GM06990 (cell line): ENCODE data around the gene GLI1.
"Not testable (repeated sequence)": the region's sequence is repeated elsewhere in the genome, so short reads cannot be mapped to it uniquely, and the experiment has no call there.

Experiments
- DNase-seq: peaks from one replicate; pipeline ENCODE4 v3.0.0-alpha.2; 2011; ENCODE audit not compliant: insufficient read length; ENCODE audit errors: extremely low read depth
- H3K27me3 ChIP-seq: replicated peaks from 2 replicates; pipeline ENCODE4 v1.6.0; 2011; ENCODE audit warnings: low read length; ENCODE audit not compliant: control insufficient read depth, insufficient read depth
- H3K36me3 ChIP-seq: 2 replicates; pipeline ENCODE4 v1.5.1; 2011; ENCODE audit warnings: low read length; ENCODE audit not compliant: control insufficient read depth, insufficient read depth
- H3K4me3 ChIP-seq: replicated peaks from 2 replicates; pipeline ENCODE4 v1.5.1; 2011; ENCODE audit warnings: low read depth, mild to moderate bottlenecking, control low read depth, low read length
- CTCF ChIP-seq: IDR thresholded peaks from 2 replicates; pipeline ENCODE4 v1.5.1; 2011; ENCODE audit warnings: low read length, control low read depth, mild to moderate bottlenecking, inconsistent platforms; ENCODE audit not compliant: insufficient read depth, poor library complexity, severe bottlenecking

The GLI1 gene

GRCh38 chr12:57419495-57419894, 40.1 kb upstream of the GLI1 start:
- Histone ChIP-seq H3K4me3 (no peak overlapping the region), H3K36me3 (no peaks in the 10 kb centered on the region; the same call in 1 of the 2 replicates), H3K27me3 (no peaks in the 10 kb centered on the region)
- no peak for TF ChIP-seq CTCF
- no peak for DNase-seq

GRCh38 chr12:57420482-57420881, 39.1 kb upstream of the GLI1 start:
- TF ChIP-seq CTCF, result no peak
- DNase-seq, result no peak

DNA sequence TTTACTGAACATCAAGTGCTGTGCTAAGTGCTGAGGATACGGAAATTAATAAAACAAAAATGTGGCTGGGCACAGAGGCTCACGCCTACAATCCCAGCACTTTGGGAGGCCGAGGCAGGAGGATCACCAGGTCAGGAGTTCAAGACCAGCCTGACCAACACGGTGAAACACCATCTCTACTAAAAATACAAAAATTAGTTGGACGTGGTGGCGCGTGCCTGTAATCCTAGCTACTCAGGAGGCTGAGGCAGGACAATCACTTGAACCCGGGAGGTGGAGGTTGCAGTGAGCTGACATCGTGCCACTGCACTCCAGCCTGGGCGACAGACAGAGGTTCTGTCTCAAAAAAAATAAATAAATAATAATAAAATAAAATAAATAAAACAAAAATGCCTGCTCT, 32.6 kb upstream of the GLI1 start:
- DNase-seq, H3K36me3 ChIP-seq, H3K4me3 ChIP-seq, H3K27me3 ChIP-seq: not testable (repeated sequence)

More at GRCh38 chr12:57420482-57420881, 39.1 kb upstream of the GLI1 start:
- Histone ChIP-seq H3K36me3 (no peaks in the 10 kb centered on the region; the same call in 1 of the 2 replicates), H3K4me3 (no peak overlapping the region), H3K27me3 (no peaks in the 10 kb centered on the region)

- peak overlapping the region; percentile 81 for H3K4me3 ChIP-seq
Measured at GRCh38 chr12:57428965-57429364, 30.6 kb upstream of the GLI1 start.

DNA sequence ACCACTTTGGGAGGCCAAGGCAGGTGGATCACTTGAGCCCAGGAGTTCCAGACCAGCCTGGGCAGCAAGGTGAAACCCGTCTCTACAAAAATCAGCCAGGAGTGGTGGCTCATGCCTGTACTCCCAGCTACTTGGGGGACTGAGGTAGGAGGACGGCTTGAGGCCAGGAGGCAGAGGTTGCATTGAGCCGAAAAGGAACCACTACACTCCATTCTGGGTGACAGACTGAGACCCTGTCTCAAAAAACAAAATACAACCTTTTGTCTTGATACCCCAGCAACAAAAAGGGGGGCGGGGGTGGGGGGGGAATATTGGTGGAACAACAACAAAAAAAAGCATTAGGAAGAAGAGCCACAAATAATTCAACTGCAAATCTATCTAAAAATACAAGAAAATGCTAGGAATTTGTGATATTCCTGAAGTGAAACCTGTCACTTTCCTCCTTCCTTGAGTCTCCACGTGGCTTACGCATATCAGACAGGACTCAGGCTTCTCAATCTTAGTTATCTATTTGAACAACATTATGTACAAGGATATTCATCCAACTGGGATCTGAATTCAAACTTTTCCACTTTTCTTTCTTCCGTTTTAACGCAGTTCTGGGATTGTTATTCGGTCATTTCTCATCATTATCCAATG, 30.0 kb upstream of the GLI1 start:
- H3K36me3 ChIP-seq, result 0 out of 2 replicates have a peak, but pooled peaks cover 1% of the 10 kb centered on the region
- peak overlapping the region; percentile 81 for H3K4me3 ChIP-seq
- no peak for DNase-seq
- TF ChIP-seq CTCF, result no peak
- no peaks in the 10 kb centered on the region for H3K27me3 ChIP-seq

More at GRCh38 chr12:57428965-57429364, 30.6 kb upstream of the GLI1 start:
- Histone ChIP-seq H3K27me3 (no peaks in the 10 kb centered on the region), H3K36me3 (0 out of 2 replicates have a peak, but pooled peaks cover 1% of the 10 kb centered on the region)
- DNase-seq, result no peak
- no peak for TF ChIP-seq CTCF

DNA sequence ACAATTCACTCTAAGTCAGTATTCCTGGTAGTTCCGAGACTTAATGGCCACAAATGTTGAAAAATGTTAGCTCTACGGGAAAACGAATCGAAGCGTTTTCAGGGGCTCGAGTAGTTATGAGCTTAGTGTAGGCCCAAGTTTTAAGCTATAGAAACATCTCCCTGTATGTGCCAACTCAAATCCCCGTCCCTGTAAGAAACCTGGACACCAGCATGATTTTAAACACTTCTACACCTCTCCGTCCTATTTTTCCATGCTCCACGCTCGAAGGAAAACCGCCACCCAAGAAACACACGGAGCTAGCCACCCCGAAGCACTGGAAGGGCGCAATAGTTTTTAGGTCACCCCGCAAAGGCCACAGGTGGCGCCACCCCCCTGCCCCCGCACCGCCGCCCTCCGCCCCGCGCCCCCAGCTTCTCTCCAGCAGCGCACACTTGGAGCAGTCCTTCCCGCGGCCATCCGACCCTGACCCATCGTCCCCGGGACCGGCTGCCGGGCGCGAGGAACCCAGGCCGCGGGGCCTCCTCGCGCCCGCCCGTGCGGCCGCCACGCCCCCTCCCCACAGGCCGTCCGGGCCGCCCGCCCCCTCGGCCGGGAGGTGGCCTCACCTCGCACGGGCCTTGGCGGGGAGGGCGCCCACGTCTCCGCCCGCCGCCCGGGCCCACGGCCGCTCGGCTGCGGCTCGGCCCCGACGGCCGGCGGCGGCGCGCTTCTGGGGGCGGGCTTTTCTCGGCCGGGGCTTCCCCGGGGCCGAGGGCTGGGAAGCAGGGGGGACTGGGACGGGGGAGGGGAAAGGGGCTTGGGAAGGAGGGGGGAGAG, 29.3 kb upstream of the GLI1 start:
- Histone ChIP-seq H3K36me3 (0 out of 2 replicates have a peak, but pooled peaks cover 1% of the 10 kb centered on the region), H3K27me3 (no peaks in the 10 kb centered on the region), H3K4me3 (peak overlapping the region; percentile 81)
- peak; percentile 27 for TF ChIP-seq CTCF
- no peak for DNase-seq
